Activated T-cell treated with anti-CD3 and anti-CD28 coated beads for 48 hours (primary cell): Measurements from ENCODE around the gene AK9.

ENCODE experiments used
- DNase-seq: peaks from one replicate; pipeline ENCODE4 v3.0.0-alpha.2; 2020; ENCODE audit warnings: low read depth

The AK9 gene

GRCh38 chr6:109511832-109512231 lies 179.2 kb downstream of the AK9 start:
- DNase-seq: no peak

DNA sequence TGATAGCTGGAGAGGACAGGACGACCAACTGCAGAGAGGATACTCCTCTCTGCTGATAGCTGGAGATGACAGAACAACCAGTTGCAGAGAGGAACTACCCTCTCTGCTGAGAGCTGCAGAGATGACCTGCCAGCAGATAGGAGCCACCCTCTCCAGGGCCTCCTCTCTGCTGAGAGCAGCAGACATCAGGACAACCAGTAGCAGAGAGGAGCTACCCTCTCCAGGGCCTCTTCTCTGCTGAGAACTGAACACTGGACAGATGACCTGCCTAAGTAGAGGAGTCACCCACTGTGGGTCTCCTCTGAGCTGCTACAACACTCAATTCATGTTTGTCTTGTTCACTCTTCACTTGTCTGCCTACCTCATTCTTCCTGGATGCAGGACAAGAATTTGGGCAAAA lies 180.6 kb downstream of the AK9 start:
- no peak for DNase-seq

DNA sequence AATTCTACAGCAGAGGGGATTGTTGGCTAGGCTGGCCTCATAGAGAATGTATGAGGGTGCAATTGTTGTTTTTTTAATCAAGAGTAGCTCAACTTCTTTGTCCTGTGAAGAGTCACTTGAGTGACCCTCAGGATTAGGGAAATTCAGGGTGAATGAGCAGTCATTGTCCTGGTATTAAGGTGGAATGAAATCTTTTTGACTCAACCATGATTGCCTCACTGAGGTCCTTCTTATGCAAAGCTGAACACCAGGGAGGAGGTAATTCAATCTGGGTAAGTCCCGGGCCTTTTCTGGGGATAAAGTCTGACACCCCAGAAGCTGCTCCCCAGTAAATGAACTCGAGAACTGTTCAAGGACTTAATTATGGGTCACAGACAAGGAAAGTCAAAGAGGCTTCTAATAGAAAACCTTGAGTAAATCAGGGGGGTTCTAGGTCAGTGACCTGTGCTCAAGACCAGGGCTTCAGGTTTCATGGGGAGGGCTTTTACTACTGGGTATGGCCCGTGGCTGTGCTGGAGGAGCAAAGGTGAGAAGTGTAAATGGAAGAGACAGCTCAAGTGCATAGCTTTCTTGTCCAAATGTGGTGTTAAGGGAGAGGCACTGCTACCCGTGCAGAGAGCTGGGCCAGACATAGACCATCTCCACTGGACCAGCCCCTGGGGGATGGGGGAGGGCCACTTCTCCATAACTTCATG lies 182.7 kb downstream of the AK9 start:
- no peak for DNase-seq

DNA sequence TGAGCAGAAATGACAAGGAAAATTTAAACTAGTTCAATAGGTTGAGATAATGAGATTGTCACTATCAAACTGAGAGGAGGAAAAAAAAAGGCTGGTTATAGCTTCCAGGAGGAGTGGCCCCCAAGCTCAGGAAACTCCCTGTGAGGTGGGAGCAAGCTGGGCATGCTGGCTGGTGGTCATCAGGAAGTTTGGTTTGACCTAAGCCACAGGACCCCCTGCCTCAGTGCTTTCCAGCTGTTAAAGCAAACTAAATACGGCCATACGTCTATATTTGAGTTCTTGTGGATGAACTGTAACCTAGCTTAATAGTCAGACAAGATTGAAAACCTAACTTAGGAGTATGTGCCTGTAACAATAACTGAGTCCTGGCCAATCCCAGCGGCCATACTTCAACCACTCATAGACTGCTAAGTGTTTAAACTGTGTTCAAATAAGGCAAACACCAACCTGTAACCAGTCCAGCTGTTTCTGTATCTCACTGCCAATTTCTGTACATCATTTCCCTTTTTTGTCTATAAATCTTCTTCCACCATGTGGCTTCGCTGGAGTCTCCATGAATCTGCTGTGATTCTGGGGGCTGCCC lies 183.4 kb downstream of the AK9 start:
- DNase-seq: no peak

DNA sequence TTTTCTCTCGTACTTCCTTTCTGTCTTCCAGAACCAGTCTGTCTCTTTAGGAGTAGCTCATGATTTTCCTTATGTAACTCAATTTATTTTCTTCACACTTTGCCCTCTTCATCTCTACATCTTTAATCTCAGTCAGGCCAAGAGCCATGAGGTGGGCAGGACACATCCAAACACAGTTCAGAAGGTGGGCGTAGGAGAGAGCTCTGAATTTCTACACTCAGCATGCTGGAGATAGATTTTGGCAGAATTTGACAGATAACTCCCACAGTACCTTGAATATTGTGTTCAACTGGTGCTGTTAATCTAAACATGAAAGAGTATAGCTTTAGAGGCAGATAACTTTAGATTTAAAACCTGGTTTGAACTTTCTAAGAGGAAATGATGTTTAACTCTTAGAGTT lies 184.2 kb downstream of the AK9 start:
- DNase-seq: no peak

GRCh38 chr6:109506314-109506713 lies 184.7 kb downstream of the AK9 start:
- DNase-seq: no peak

GRCh38 chr6:109503327-109504224 lies 187.4 kb downstream of the AK9 start:
- no peak for DNase-seq

GRCh38 chr6:109498936-109499335 lies 192.1 kb downstream of the AK9 start:
- no peak for DNase-seq

GRCh38 chr6:109498052-109498451 lies 192.9 kb downstream of the AK9 start:
- DNase-seq: no peak

- no peak for DNase-seq
These were observed 194.8 kb downstream of the AK9 start for GRCh38 chr6:109496036-109496772.

DNA sequence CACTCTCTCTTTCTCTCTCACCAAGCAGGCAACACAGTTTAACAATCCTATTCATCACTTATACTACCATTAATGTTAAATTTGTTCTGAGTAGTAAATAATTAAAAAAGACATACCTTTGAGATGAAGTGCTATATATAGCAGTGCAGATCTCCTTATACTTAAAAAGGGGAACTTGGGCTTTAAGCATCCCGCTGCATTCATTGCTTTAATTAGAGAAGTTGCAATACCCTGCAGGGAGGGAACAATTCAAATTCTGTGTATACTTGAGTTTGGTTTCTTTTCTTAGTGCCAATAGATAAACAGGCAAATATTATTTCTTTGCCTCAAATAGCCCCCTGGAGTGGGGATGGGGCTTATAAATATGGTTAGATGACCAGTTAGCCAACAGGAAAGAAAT lies 197.1 kb downstream of the AK9 start:
- no peak for DNase-seq

DNA sequence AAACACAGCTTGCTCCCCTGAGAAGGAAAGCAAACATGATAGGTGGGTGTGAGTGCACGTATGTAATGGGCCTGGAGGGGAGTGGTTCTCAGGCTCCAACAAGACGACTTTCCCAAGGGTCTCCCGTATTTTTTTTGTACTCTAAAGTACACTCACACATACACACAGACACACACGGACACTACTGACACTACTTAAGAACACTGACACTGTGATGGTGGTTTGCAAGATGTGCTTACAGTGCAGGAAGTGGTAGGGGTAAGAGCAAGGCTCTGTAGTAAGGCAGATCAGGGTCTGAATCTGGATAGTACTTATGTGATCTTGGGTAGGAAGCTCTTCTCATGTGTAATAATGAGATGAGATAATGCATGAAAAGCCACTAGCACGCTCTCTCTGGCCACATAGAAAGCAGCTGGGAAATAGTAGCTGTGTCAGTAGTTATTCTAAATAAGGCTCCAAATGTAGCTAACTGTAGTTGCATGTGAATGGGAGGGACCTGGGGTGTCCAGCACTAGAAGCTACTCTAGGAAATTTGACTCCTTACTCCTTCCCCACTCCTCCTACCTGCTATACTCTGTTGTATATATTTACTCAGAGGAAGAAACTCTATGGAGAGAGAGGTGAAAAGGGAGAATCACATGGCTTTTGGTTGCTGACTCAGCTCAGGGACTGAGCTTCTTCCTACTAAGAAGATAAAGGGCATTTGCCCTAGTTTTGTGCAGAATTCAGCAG lies 199.6 kb downstream of the AK9 start:
- no peak for DNase-seq

DNA sequence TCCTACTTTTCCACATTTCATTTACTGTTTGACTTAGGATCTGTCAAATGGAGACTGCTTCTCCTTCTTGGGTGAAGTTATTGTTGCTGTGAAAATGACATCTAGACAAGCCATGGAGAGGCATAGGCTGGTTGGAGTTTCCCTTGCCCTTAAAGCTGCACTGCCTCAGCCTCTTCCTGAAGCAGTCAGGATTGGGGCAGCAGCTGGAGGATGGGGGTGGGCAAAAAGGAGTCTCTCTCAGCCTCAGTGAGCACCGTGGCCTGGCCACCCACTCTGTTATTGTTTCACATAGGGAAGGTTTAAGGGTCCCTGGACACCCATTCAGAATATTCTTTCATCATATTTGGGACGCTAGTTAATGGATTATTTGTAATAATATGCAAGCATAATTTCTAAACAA lies 200.3 kb downstream of the AK9 start:
- no peak for DNase-seq

- no peak for DNase-seq
These were observed 203.0 kb downstream of the AK9 start for GRCh38 chr6:109488001-109488400.

GRCh38 chr6:109486068-109486467 lies 204.9 kb downstream of the AK9 start:
- no peak for DNase-seq

GRCh38 chr6:109485266-109485935 lies 205.6 kb downstream of the AK9 start:
- no peak for DNase-seq

DNA sequence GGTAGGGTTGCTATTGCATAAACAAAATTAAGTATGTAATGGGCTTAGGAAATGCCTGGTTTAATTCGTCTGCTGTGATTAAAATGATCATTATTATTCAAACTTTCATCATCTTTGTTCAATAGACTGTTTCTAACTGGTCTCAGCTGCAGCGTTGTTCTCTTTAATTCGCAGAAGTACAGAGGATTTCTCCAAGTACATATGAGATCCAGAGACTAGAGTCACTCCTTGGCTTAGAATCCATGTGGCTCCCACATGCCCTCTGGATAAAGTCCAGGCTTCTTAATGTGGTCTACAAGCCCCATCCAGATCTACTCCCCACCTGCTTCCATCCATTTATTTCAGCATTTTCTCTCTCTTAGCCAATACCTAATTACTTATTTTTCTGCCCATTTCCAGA lies 206.9 kb downstream of the AK9 start:
- DNase-seq: no peak

DNA sequence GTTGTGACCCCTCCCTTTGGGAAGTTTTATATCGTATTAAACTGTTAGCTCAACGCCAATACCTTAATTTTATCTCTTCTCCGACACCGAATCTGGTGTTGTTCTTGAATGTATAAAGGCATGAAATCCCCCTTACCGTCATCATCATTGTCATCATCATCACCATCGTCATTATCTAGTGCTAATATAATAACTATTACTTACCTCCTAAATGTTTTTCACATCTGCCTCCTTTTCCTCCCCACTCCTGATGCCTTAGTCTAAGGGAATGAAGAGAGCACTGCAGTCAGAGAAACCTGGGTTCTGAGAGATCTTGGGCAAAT lies 207.3 kb downstream of the AK9 start:
- no peak for DNase-seq

- DNase-seq: peak; percentile 89
These were observed 207.9 kb downstream of the AK9 start, which contains the start of gene ZBTB24 for GRCh38 chr6:109482905-109483734. Gene ZBTB24, minus strand, starts transcription at chr6:109483219. Its CDS starts 1,193 bp downstream, at chr6:109482026.

GRCh38 chr6:109480993-109481480 lies 210.0 kb downstream of the AK9 start:
- no peak for DNase-seq
